GM21619 (cell line): ENCODE measurements around the gene SLC9A9.

Source experiments
- ATAC-seq: cut with Tn5 transposase; IDR thresholded peaks from one replicate; pipeline ENCODE4 v1.9.1; 2021; ENCODE audit not compliant: unreplicated experiment

SLC9A9 gene

GRCh38 chr3:143343944-143344343 is 504.3 kb downstream of the SLC9A9 start:
- ATAC-seq: no peak

- ATAC-seq: no peak
These were observed 505.2 kb downstream of the SLC9A9 start for GRCh38 chr3:143343031-143343430.

GRCh38 chr3:143339451-143339850 is 508.8 kb downstream of the SLC9A9 start:
- ATAC-seq: no peak

GRCh38 chr3:143337387-143337786 is 510.9 kb downstream of the SLC9A9 start:
- ATAC-seq: no peak

- no peak for ATAC-seq
These were observed 514.0 kb downstream of the SLC9A9 start for GRCh38 chr3:143334231-143334630.

- no peak for ATAC-seq
These were observed 514.9 kb downstream of the SLC9A9 start for GRCh38 chr3:143333367-143333766.

- ATAC-seq: no peak
These were observed 516.2 kb downstream of the SLC9A9 start for GRCh38 chr3:143332026-143332425.

- no peak for ATAC-seq
These were observed 516.9 kb downstream of the SLC9A9 start for GRCh38 chr3:143331350-143331749.

- no peak for ATAC-seq
These were observed 517.9 kb downstream of the SLC9A9 start for GRCh38 chr3:143330296-143330868.

- no peak for ATAC-seq
These were observed 518.6 kb downstream of the SLC9A9 start for GRCh38 chr3:143329567-143330211.

- ATAC-seq: no peak
These were observed 519.8 kb downstream of the SLC9A9 start for GRCh38 chr3:143328451-143328850.

- ATAC-seq: no peak
These were observed 521.1 kb downstream of the SLC9A9 start for GRCh38 chr3:143326983-143327778.

- ATAC-seq: no peak
These were observed 527.1 kb downstream of the SLC9A9 start for GRCh38 chr3:143321058-143321769.

GRCh38 chr3:143315766-143316165 is 532.5 kb downstream of the SLC9A9 start:
- ATAC-seq: no peak

- ATAC-seq: no peak
These were observed 533.8 kb downstream of the SLC9A9 start for GRCh38 chr3:143314251-143315093.

- ATAC-seq: no peak
These were observed 534.4 kb downstream of the SLC9A9 start for GRCh38 chr3:143313893-143314188.

GRCh38 chr3:143313025-143313892 is 535.0 kb downstream of the SLC9A9 start:
- ATAC-seq: no peak

GRCh38 chr3:143311096-143311495 is 537.2 kb downstream of the SLC9A9 start:
- no peak for ATAC-seq

GRCh38 chr3:143309705-143310104 is 538.6 kb downstream of the SLC9A9 start:
- ATAC-seq: no peak

- no peak for ATAC-seq
These were observed 540.6 kb downstream of the SLC9A9 start for GRCh38 chr3:143307613-143308183.
